Stimulated activated CD8-positive, alpha-beta memory T cell treated with anti-CD3 and anti-CD28 coated beads, Interleukin-15, amount 100 ng/mL, for 48 hours (primary cell): Measurements from ENCODE around the gene INO80.
"Not testable (repeated sequence)": the region's sequence is repeated elsewhere in the genome, so short reads cannot be mapped to it uniquely, and the experiment has no call there.

Experiments
- DNase-seq, 2 donors: peaks; one replicate each; pipeline ENCODE4 v3.0.0-alpha.2; 2020; ENCODE audit warnings: low read depth in 2 of 2

The INO80 gene

DNA sequence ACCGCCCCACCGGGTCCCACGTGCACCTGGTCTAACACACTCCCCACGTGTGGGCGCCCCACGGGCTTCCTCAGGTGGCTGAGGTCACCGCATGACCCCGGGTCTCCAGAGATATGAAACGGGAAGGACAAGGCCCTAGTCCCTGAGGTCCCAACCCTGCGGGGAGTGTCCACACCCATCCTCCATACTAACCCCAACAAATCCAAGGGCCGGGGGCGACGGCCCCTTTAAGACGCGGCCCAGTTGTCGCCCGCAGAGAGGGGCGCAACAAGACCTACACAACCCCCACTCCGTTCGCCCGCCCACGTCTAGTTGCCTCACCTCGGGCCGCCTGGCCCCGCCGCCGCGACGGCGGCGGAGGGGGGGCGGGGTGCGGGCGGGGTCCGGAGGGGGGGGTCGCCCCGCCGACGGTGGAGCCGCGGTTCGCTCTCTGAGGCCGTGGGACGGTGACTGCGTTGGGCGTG lies 396 bp downstream of the INO80 start:
- DNase-seq: peak; percentile 65 to 67

GRCh38 chr15:41115161-41115651 lies 874 bp downstream of the INO80 start:
- no peak for DNase-seq

DNA sequence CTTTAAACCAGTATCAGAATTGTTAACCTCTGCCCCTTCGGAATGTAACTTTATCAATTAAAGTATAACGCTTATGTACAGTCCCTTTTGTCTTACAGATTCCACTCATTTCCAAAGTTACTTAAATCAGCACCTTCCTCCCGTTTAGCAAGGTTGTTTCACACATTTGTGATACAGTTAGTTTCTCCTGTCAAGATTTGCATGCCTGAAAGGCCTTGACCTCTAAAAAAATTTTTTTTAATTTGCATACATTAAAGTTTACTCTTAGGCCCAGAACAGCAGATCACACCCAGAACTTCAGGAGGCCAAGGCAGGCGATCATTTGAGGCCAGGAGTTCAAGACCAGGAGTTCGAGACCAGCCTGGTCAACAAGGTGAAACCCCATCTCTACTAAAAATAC lies 9.1 kb downstream of the INO80 start:
- no peak for DNase-seq

- DNase-seq: no peak
These were observed 10.4 kb downstream of the INO80 start for GRCh38 chr15:41105348-41106334.

DNA sequence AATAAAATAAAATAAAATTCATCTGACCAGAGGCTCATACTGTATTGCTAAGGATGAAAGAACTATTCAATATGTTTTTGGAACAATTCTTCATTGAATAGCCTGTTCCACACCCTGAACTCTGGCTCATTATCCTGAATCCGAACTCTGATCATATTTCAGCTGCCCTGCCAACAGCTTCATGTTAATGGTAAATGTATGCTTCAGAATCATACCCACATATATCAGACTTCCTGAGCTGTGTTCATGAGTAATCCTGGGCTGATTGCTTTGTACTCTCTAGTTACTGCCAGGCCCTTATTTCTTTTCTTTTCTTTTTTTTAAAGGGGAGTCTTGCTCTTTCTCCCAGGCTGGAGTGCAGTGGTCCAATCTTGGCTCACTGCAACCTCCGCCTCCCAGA lies 11.8 kb downstream of the INO80 start:
- no peak for DNase-seq

GRCh38 chr15:41102854-41103253 lies 13.2 kb downstream of the INO80 start:
- DNase-seq: no peak

DNA sequence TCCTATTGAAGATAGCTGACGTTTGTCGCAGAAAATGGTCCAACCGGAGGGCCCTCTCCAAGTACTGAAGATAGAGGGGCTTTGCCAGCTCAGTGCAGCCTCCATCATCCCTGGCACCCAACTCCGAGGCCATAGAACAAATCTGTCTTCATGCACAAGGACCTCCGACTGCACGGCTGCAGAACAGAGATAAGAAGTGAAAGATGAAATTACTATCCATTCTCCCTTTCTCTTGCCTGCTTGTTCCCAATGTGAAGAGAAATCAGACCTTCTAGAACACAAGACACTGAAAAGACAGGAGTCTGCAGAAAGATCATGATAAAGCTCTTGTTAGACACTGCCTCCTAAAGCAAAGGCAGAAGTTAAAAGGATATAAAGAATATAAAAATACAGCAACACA lies 19.9 kb downstream of the INO80 start:
- DNase-seq: no peak

- no peak for DNase-seq
These were observed 31.1 kb downstream of the INO80 start for GRCh38 chr15:41085029-41085428.

GRCh38 chr15:41080144-41080543 lies 35.9 kb downstream of the INO80 start:
- DNase-seq: no peak

GRCh38 chr15:41079717-41080116 lies 36.4 kb downstream of the INO80 start:
- no peak for DNase-seq

DNA sequence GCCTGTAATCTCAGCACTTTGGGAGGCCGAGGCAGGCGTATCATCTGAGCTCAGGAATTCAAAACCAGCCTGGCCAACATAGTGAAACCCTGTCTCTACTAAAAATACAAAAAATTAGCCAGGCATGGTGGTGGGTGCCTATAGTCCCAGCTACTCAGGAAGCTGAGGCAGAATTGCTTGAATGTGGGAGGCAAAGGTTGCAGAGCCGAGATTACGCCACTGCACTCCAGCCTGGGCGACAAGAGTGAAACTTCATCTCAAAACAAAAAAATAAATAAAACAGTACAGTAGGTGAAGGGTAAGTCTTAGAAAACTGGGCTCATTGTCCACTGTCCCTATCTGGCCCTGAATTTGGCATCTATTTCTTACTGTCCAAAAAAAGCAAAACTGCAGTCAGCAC lies 37.2 kb downstream of the INO80 start:
- DNase-seq: not testable (repeated sequence)

GRCh38 chr15:41078125-41078524 lies 38.0 kb downstream of the INO80 start:
- DNase-seq: no peak

GRCh38 chr15:41073028-41073427 lies 43.1 kb downstream of the INO80 start:
- DNase-seq: no peak

GRCh38 chr15:41072013-41072412 lies 44.1 kb downstream of the INO80 start:
- DNase-seq: no peak

DNA sequence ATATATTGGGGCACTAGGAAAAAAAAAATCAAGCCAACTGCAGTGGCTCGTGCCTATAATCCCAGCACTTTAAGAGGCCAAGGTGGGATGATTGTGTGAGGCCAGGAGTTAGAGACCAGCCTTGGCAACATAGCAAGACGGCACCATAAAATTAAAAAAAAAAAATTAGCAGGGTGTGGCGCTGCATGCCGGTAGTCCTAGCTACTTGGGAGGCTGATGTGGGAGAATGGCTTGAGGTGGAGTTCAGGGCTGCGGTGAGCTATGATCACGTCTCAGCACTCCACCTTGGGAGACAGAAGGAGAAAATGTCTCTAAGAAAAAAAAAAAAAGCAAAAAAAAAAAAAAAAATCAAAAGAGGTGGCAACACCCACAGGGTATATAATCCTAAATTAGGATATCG lies 49.6 kb downstream of the INO80 start:
- no peak for DNase-seq

DNA sequence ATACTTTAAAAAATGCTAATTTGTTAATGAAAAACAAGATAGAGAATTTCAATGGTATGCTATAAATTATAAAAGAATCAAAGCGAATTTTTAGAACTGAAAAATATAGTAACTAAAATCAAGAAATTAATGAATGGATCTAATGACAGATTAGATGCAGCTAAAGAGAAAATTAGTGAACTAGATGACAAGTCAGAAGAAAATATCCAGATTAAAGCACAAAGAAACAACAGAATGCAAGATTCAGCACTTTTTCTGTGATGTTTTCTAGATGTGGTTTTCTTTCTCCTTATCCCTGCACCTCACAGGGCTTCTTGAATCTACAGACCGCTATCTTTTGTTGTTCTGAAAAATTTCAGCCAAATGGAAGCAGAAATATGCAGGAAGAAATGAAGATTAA lies 54.4 kb downstream of the INO80 start:
- no peak for DNase-seq

DNA sequence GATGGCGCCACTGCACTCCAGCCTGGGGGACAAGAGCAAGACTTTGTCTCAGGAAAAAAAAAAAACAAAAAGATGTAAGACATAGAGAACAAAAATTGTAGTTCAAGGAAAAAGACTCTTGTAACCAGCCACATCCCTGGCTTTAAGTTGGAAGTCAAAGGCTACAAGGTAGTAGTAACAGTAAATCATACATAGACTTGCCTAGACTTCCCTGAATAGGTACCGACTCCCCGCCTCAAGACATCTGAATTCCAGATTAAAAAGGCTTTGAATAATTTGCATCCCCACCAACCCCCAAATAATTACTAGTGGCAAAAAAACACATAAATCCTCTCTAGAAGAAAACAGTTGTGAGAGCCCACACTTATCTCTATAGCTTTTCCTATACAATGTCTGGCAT lies 55.6 kb downstream of the INO80 start:
- no peak for DNase-seq

- no peak for DNase-seq
These were observed 59.3 kb downstream of the INO80 start for GRCh38 chr15:41056810-41057209.

GRCh38 chr15:41055706-41056105 lies 60.4 kb downstream of the INO80 start:
- no peak for DNase-seq

- no peak for DNase-seq
These were observed 64.9 kb downstream of the INO80 start for GRCh38 chr15:41051139-41051538.

DNA sequence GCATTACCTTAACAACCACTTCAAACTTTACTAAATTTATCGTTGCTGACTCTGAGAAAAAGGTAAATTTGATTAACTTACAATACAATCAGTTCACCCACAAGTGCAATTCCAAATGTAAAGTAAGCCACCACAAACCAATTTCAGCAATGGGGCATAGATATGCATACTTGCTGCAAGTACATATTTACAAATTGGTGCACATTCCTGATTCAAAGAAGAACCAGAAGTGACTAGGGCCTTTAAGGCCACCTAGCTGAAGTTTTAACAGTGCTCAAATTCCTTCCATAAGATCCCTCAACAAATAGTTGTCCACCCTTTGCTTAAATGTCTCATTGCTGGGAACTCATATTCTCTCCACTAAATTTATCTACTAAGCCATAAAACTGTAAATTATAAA lies 67.2 kb downstream of the INO80 start:
- DNase-seq: no peak

DNA sequence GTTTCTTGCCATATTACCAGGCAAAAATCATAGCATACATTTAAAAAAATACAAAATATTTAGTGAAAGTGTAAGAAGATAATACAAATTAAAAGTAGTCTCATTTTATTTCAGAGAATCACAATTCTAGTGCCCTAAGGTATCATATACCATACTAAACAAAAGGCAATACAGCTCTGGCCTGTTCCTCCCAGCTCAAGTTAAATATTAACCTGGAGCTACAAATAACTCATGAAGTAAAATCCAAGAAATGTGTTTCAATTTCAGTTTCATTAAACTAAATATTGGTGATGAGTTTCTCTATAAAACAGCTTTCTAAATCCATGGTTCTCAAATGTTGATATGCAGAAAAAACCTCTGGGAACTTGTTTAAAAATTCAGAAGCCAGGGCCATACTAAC lies 67.7 kb downstream of the INO80 start:
- DNase-seq: no peak

DNA sequence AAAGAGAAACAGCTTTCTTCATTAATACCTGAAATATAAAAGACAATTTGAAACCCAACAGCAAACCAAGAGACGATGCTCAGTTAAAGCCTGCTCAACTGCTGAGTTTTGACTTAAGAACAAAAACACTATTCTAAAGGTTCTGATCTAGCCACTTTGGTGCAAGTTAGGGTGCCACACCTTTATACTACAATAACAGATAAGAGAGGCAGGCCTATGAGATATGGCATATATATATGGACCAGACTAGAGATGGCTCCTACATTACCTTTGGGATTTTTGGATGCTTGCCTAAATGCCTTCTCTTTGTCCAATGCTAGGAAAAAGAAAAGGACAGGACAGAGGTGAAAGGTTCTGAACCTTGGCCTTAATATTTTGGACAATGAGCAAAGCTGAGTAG lies 68.6 kb downstream of the INO80 start:
- no peak for DNase-seq
